NOMO-1 treated with dmso at 0.1 percent for 144 hours (cell line): ENCODE results near the gene PCNX1.

Experiments used
- DNase-seq: peaks from one replicate; lab custom pipeline; 2025; ENCODE audit not compliant: unreplicated experiment; lab: John Stamatoyannopoulos, UW

The PCNX1 gene

DNA sequence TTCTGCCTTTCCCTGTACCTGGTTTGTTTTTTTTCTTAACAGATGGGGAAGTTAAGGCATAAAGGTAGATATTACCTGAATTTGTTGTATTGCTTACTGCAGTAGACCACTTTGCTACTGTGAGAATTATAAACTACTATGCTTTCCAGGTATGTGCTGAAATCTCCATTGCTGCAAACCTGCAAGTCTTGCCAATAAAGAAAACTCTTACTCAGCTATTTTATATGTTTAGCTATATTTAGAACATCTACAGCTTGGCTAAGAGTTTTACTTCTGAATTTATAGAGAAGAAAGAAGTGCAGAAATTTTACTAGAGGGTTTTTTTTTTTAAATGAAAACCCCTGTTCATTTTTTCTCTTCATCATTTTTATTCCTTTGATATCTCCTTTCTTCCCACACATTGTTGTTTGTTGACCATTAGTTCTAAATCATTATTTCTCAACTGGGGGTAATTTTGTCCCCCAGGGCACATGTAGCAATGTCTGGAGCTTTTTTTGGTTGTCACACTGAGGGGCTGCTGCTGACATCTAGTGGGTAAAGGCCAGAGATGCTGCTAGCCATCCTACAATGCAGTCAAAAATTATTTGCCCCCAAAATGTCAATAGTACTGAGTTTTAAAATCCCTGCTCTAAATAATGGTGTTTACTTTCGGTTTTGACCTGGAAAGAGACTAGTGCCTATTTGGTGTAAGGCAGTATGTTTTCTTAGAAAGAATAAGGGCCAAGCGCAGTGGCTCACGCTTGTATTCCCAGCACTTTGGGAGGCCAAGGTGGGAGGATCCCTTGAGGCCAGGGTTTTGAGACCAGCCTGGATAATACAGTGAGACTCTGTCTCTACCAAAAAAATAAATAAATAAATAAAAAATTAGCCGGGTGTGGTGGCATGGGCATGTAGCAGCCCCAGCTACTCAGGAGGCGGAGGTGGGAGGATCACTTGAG is 48.6 kb downstream of the PCNX1 start:
- DNase-seq, result peak; percentile 22

DNA sequence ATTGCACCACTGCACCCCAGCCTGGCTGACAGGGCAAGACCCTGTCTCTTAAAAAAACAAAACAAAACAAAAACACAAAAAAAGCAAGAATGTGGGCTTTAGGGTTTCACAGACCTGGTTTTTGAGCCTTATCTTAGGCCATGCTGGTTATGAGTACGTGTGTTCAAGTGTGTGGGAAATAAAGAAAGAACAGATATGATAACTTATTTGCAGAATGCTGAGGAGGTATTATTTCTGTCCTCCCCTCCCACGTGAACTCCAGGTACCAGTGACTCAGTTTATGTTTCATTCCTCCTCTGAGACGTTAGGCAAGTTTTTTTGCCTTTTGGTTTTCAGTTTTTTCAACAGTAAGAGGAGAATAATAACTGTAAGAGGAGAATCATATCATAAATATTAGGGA is 49.3 kb downstream of the PCNX1 start:
- no peak for DNase-seq

DNA sequence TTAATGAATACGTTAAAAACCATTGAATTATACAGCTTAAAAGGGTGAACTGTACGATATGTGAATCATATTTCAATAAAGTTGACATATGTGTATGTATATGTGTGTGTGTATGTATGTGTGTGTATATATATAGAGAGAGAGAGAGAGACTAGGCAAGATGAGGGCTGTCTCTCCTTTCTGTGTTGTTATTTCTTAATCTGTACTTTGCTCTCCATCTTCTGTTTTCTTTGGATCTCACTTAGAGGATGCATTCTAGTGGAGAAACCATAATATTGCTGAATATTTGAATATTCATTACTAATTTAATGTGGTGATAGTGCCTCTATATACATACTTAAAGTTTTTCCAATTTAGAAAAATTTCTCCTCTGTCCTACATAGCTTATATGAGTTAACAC is 50.5 kb downstream of the PCNX1 start:
- no peak for DNase-seq

DNA sequence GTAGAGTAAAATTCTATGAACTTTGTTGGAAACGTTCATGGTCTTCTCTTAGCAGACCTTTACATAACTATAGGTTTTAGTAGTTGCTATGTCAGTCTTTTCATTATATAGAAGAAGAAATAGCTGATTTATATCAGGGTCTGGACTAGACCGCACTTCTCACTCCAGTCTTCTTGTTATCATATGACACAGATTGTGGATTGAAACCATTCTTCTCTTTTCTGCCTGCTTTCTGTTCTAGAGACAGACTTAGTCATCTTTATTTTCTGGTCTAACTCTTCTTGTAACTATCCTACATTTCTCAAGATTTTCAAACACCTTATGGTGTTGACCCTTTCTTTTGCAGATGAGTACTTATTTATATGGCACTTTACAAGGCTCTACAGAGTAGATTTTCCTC is 55.7 kb downstream of the PCNX1 start:
- DNase-seq, result no peak

DNA sequence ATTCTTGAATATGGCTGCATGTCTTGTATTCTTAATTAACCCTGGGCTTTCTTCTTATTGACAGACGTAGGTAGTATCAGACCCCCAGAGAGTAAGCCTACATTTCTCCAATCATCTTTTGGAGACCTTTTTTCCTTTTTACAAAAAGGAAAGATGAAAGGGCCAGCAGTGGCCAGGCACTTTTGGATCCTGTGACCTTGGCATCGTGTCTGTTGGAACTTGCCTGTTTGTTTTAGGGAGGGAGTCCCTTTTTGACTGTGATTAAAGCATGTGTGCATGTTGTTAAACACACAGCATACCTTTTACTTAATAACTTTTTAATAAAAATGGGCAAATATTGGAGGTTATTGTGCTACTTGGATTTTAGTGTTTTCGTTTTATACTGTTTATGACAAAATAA is 57.2 kb downstream of the PCNX1 start:
- no peak for DNase-seq

DNA sequence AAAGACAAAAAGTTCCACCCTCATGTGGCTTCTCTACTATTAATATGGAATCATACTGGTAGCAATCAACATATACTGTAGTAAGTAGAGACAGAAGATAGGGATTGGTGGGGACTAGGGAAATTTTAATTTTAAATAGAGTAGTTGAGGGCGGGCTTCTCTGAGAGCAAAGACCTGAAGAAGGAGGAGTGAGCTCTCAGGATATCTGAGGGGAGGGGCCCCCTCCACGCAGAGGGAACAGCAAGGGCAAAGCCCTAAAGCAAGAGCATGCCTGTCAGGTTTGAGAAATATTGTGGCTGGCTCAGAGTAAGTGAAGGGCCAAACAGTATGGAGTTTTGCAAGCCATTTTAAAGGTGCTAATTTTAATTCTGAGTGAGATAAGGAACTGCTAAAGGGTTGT is 64.3 kb downstream of the PCNX1 start:
- no peak for DNase-seq

DNA sequence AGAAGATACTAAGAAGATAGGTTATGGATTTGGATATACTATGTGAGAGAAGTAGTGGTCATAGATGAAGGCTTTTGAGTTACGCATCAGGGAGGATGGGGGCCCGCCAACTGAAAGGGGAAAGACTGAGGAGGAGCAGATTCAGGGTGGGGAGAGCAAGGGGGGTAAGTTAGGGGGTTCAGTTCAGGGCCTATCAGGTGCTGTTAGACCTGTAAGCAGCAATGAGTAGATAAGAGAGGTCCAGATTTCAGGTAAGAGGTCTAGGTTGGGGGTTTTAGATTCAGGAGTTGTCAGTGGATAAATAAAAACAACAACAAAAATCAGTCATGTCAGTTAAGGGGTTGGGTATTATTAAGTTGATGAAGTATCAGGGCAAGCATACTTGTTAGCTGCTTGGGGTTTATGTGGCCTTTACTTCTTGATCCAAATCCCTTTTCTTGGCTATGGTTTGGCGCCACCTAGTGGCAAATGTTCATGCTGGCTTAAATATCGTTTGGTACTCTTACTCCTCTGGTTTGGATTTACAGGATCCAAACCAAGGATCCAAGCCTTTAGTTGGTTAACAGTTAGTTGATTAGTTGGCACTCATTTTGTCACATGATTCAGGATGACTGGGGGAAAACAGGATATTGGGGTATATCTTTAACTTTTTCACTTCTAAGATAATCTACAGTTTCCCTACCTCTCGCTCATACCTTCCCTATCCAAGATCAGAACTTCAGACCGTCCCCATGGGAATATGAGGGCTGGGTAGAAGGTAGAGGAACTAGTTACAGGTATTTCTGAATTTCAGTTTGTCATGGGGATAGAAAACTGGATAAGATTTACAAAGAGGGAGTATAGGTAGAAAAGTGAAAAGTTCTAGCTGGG is 65.1 kb downstream of the PCNX1 start:
- peak; percentile 48 for DNase-seq

DNA sequence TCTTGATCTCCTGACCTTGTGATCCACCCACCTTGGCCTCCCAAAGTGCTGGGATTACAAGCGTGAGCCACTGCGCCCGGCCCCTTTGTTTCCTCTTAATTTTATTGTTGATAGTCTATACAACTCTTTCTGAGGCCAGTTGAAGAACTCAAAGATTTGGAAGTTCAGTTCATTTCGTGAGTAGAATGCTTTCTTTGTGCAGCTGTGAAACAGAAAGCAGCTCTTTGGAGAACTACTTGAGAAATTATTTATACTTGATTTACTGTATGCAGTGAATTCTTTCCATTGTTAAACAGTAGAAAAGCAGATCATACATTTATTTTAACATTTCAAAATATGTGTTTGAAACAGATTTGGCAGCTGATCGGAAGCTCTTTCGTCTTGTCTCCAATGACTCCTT is 69.3 kb downstream of the PCNX1 start:
- DNase-seq, result no peak

DNA sequence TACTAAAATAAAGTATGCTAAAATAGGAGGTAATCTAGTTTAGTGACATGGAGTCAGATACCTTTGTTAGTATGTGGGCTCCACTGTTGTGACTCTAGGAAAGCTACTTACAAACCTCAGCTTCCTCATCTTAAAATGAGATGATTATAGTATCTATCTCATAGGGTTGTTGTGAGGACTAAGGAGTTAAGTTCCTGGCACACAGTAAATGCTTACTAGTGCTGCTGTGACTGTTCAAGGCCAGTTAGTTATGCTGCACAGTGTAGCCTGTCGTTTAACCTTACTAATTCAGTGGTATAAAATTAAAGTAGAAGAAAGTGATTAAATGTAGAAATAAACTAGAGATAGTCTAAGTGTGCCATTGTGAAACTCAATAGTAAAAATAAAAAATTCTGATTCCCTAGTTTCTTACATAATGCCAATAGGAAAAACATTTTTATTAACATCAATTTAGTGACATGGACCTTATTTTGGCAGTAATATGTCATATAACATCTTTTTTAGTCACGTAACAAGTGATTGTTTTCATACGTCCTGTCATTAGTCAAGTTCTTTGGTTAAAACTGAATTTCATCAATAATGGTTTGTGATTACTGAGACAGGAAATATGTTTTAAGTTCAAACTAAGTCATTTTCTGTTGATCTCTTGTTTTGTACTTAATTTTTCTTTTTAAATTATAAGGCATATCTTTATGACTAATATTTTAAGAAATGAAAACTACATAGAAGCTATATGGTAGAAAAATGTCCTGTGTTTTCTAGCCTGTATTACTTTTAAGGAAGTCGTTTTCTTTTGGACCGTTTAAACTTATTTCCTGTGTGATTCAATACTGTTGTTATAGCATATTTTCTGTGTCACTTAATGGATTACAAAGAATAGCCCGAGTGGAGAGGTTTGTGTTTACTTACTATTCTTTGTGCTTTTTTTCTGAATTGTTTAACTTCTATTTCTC is 74.0 kb downstream of the PCNX1 start:
- peak; percentile 30 for DNase-seq

DNA sequence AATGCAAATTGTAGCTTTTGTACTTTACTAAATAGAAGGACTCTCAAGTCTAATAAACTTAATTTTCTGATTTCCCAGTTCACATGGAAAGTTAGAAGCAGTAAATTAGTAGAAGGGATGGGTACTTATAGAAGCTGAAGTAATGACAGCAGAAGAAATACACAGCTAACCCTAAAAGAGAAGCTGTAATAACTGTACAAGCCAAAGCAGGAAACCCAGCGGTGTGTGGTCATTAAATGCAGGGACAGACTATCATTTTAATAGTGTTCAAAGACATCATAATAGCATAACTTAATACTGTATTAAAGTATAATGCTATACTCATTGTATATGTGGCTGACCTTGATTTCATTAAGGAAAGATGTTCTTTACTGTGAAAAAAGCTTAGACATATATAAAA is 74.9 kb downstream of the PCNX1 start:
- no peak for DNase-seq

DNA sequence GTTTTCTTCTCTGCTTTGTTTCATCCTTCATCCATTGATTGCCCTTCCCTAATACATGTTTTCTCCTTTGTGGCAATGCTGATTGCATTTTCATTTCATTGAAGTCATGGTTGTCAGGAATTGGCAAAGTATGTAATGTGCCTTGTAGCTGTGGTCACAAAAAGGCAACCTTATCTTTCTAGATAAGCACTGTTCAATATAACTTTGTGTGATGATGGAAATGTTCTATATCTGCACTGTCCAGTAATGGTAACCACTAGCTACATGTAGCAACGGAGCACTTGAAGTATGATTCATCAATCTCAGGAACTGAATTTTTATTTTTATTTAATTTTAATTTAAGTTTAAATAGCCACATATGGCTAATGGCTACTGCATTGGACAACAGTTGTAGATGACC is 79.8 kb downstream of the PCNX1 start:
- no peak for DNase-seq

DNA sequence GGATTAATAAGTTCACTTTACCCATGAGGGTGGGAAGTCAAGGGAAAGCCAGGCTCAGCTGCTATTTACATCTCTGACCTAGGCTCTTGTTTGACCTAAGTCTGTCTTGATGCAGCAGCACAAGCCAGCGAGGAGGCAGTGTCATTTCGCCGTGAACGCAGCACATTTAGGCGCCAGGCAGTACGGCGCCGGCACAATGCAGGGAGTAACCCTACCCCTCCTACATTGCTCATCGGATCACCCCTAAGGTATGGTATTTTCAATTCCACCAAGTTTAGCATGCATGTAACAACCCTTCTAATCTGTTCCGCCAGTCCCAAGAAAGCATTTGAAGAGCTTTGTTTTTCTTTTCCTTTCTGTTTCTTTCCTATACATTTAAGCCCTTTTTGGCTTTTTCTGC is 81.2 kb downstream of the PCNX1 start:
- DNase-seq, result no peak

DNA sequence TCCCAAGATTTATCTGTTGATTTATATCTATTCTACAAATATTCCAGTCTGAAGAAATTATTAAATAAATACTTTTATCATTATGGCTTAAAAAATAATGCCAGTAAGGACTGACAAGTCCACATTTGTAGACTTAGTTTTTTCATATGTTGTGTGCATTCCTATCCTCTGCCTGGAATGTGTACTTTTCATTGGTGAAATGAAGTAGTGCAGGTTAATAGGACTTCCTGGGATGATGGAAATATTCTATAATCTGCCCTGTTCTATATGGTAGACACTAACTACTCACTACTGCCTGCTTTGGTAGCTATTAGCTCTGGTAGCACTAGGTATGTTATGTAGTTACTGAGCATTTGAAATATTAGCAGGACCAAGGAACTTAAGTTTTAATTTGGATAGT is 86.7 kb downstream of the PCNX1 start:
- DNase-seq, result no peak

DNA sequence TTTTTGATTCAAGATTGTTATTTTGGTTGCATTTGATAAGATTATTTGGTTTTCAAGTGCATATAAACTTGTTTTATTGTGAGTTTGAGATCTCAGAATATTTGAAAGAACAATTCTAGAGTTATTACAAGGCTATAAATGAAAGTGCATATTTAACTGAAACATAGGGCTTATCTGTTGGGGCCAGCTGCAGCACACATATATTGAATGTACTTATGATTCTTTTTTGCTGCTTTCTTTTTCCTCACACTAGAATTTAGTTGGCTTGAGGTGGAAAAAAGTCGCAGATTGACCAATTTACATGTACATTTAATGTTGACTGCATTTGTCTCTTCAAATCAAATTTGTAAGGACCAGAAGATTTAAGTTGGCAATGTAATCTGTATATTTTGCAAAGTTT is 88.0 kb downstream of the PCNX1 start:
- no peak for DNase-seq

DNA sequence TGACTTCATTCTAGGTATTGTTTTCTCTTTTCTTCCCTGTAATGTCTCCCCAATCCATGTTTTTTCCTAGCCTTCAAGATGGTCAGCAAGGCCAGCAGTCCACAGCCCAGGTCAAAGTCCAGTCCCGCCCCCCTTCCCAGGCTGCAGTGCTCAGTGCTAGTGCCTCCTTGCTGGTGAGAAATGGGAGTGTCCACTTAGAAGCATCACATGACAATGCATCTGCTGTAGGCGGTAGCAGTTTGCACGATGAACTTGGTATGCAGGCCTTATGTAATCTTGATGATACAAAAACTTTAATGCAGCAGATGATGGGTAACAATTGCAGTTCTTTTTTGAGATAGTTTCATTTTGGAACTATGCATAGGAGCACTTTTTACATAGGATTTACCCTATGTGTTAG is 88.4 kb downstream of the PCNX1 start:
- no peak for DNase-seq

DNA sequence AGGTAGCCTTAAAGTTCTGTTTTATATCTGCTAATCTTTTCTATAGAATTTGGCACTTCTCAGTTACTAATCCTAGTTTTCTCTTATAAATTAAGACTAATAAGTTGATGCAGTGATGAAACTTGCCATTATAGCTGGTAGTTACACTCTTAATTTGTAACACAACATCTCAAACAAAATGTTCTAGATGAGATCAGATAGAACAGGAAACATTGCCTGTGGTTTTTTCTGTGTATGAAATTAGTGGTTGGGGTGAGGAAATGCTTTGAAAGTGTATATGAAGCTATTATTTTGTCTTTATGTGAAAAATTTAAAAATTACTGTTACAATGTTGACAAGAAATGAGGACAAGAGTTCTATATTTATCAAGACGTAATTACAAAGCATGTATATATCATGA is 91.9 kb downstream of the PCNX1 start:
- no peak for DNase-seq

DNA sequence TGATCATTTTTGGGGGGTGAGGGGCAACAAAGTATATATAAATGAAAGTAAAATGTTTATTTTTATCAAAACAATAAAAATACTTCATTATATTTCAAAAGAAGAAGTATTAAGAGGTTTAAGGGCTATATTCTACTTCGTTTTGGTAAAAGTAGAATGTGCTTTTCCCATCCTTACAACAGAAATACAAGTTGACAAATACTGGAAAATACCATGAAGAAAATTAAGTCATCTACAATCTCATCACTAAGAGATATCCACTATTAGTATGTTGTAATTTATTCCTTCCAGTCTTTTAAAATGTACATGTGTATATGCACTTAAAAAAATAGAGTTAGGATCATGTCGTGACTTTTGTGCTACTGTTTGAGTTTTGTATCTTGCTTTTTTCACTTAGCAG is 92.8 kb downstream of the PCNX1 start:
- no peak for DNase-seq

DNA sequence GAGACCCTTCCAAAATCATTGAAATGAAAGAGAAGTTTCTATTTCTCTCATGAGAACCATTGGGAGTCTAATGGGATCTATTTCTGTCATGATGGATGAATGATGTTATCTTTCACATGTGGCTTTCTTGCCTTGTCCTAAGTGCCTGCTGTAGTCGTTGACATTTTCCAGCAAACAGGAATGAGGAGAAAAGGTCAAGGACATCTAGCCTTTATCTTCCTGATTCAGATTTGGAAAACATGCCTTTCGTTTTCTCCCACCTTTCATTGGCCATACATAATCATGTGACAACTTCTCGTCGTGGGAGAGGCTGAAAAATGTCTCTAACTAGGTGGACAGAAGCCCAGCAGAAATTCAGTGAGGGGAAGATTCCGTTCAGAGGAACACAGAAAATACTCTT is 94.5 kb downstream of the PCNX1 start:
- no peak for DNase-seq

DNA sequence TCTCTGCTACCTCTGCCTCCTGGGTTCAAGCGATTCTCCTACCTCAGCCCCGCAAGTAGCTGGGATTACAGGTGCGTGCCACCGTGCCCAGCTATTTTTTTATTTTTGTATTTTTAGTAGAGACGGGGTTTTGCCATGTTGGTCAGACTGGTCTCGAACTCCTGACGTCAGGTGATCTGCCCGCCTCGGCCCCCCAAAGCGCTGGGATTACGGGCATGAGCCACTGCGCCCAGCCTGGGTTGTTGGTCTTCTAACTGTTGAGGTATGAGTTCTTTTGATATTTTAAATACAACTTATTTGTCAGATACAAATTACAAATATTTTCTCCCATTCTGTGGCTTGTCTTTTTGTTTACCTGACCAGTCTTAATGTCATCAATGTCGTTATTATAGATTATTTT is 95.9 kb downstream of the PCNX1 start:
- no peak for DNase-seq

DNA sequence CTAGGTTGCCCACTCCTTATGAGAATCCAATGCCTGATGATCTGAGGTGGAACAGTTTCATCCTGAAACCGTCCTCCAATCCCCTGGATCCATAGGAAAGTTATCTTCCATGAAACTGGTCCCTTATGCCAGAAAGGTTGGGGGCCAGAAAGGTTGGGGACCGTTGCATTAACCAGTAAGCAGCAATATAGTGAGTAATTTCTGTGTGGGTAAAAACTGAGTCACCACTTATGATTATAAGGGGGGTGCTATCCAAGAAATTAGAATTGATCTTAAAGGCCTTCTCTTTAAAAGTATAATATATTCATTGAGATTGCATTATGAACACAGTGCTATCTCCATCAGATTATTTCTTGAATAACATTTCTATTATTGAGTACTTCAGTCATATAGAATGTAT is 97.2 kb downstream of the PCNX1 start:
- no peak for DNase-seq

DNA sequence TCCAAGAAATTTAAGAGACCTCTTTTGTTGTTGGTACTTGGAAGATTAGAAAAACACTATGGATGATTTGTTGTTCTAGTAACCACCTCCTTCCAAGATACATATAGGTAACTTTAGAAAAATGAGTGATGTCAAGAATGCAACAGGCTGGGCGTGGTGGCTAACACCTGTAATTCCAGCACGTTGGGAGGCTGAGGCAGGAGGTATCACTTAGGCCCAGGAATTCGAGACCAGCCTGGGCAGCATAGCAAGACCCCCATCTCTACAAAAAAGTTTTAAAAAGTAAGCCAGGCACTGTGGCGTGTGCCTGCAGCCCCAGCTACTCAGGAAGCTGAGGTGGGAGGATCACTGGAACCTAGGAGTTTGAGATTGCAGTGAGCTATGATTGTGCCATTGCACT is 97.8 kb downstream of the PCNX1 start:
- DNase-seq, result no peak
